Upper lobe of right lung (tissue), 1 donor: ENCODE measurements around the gene ITGB8. TPM values are rescaled to one million over a fixed set of nuclear protein-coding genes. Genes with fewer than 3 reads are reported as not detected.

Experiments
- ATAC-seq: fragments of 200-7000 bp; cut with Tn5 transposase; one replicate; pipeline ENCODE4 v1.9.1; 2020; ENCODE audit warnings: mild to moderate bottlenecking, moderate library complexity
- DNase-seq: peaks from one replicate; pipeline ENCODE4 v3.0.0-alpha.2; 2020
- H3K27ac ChIP-seq: fragments of 200-600 bp; one replicate; pipeline ENCODE4 v1.8.0; 2022
- H3K27me3 ChIP-seq: fragments of 200-600 bp; one replicate; pipeline ENCODE4 v1.8.0; 2022; ENCODE audit warnings: mild to moderate bottlenecking
- H3K36me3 ChIP-seq: fragments of 200-600 bp; one replicate; pipeline ENCODE4 v1.8.0; 2022
- H3K4me1 ChIP-seq: fragments of 200-600 bp; one replicate; pipeline ENCODE4 v1.8.0; 2022
- H3K4me3 ChIP-seq: fragments of 200-600 bp; one replicate; pipeline ENCODE4 v1.8.0; 2022; ENCODE audit warnings: mild to moderate bottlenecking
- H3K9me3 ChIP-seq: fragments of 200-600 bp; one replicate; pipeline ENCODE4 v1.8.0; 2022
- intact Hi-C: fragments of 100-400 bp; cut with DNase I; formaldehyde crosslinking; loops from one replicate; pipeline ENCODE4 v1.11.0; 2022
- total RNA-seq: library from RNA; stranded (reverse); fragmentation: NEBNext Ultra II Directional; extraction: Animal tissue kit (Norgen Biotek cat#: 25700); gene quantifications from one replicate; pipeline ENCODE4 v1.2.1, GENCODE V29; 2021
- TF ChIP-seq, protein P1 (sequence below): fragments of 200-600 bp; IDR thresholded peaks from one replicate; pipeline ENCODE4 v1.8.0; 2022; ENCODE audit warnings: antibody characterized with exemption
- donor health status: DM: no; HTN: yes; CAD: no; lungs with severe emphysema.

The ITGB8 gene
- total RNA-seq, 1 donor from 2014 or later: 4.6 TPM

DNA sequence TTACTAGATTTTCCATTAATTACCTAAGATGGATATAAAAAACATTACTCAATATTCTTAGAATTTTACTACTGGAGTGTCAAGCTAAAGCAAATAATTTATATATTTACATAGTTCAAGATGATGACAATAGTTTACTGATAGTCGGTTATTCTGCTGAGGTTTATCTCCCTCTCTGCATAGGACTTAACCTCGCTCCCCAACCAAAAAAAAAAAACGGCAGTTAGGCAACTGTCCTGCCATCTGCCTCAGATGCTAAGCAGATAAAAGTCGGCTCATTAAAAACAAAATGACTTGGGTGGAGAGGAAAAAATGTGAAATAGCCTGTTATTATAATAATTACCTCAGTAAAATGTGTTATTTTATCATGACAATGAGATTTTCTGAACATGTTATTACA is 14.0 kb upstream of the ITGB8 start:
- intact Hi-C loops: no loop called here
- H3K27ac ChIP-seq: no peak overlapping the region
- H3K9me3 ChIP-seq: no peaks in the 10 kb centered on the region
- H3K36me3 ChIP-seq: no peaks in the 10 kb centered on the region
- no peaks in the 10 kb centered on the region for H3K27me3 ChIP-seq
- no peak overlapping the region for H3K4me3 ChIP-seq
- H3K4me1 ChIP-seq: no peaks in the 10 kb centered on the region
- DNase-seq (no peak), ATAC-seq (no peak)
- TF ChIP-seq, protein P1, sequence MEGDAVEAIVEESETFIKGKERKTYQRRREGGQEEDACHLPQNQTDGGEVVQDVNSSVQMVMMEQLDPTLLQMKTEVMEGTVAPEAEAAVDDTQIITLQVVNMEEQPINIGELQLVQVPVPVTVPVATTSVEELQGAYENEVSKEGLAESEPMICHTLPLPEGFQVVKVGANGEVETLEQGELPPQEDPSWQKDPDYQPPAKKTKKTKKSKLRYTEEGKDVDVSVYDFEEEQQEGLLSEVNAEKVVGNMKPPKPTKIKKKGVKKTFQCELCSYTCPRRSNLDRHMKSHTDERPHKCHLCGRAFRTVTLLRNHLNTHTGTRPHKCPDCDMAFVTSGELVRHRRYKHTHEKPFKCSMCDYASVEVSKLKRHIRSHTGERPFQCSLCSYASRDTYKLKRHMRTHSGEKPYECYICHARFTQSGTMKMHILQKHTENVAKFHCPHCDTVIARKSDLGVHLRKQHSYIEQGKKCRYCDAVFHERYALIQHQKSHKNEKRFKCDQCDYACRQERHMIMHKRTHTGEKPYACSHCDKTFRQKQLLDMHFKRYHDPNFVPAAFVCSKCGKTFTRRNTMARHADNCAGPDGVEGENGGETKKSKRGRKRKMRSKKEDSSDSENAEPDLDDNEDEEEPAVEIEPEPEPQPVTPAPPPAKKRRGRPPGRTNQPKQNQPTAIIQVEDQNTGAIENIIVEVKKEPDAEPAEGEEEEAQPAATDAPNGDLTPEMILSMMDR: no peak

- ATAC-seq (no peak), DNase-seq (no peak)
- Histone ChIP-seq H3K27me3 (no peaks in the 10 kb centered on the region), H3K36me3 (no peaks in the 10 kb centered on the region), H3K4me3 (no peak overlapping the region), H3K9me3 (no peaks in the 10 kb centered on the region), H3K4me1 (no peaks in the 10 kb centered on the region), H3K27ac (no peak overlapping the region)
- intact Hi-C loops: no loop called here
- TF ChIP-seq, protein P1: no peak
These were observed 13.3 kb upstream of the ITGB8 start for GRCh38 chr7:20317413-20317812.

- no peaks in the 10 kb centered on the region for H3K4me1 ChIP-seq
- intact Hi-C loops: no loop called here
- H3K9me3 ChIP-seq: no peaks in the 10 kb centered on the region
- DNase-seq (no peak), ATAC-seq (no peak)
- no peak overlapping the region for H3K27ac ChIP-seq
- H3K4me3 ChIP-seq: no peak overlapping the region
- no peaks in the 10 kb centered on the region for H3K36me3 ChIP-seq
- TF ChIP-seq, protein P1: no peak
- H3K27me3 ChIP-seq: no peaks in the 10 kb centered on the region
These were observed 11.8 kb upstream of the ITGB8 start for GRCh38 chr7:20318933-20319332.

GRCh38 chr7:20320322-20320721 is 10.4 kb upstream of the ITGB8 start:
- no peak overlapping the region for H3K4me3 ChIP-seq
- no peaks in the 10 kb centered on the region for H3K36me3 ChIP-seq
- no peaks in the 10 kb centered on the region for H3K27me3 ChIP-seq
- ATAC-seq: no peak
- no peaks in the 10 kb centered on the region for H3K4me1 ChIP-seq
- no peak for DNase-seq
- no peaks in the 10 kb centered on the region for H3K9me3 ChIP-seq
- H3K27ac ChIP-seq: no peak overlapping the region
- TF ChIP-seq, protein P1: no peak
- intact Hi-C loops: no loop called here

DNA sequence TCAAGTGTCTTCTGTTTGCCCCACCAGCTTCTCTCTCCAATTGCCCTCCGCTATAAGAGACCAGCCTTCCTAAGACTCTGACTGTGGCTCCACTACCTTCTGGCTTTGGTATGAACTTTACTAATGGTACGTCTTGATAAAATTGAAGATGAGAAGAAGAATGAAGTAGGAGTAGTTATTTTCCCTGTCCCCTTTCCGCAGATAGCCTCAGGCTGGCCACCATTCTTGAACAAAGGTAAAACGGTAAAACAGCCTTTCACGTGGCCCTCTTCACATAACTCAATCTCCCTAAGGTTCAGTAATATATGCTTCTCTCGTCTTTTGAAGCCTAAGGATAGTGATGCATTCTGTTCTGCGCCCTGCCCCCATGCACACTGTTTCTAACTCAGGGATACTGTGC is 9.9 kb upstream of the ITGB8 start:
- Histone ChIP-seq H3K9me3 (no peaks in the 10 kb centered on the region), H3K4me1 (no peaks in the 10 kb centered on the region), H3K27me3 (no peaks in the 10 kb centered on the region), H3K36me3 (no peaks in the 10 kb centered on the region), H3K27ac (no peak overlapping the region), H3K4me3 (no peak overlapping the region)
- intact Hi-C loops: no loop called here
- ATAC-seq: no peak
- no peak for DNase-seq
- TF ChIP-seq, protein P1: no peak

DNA sequence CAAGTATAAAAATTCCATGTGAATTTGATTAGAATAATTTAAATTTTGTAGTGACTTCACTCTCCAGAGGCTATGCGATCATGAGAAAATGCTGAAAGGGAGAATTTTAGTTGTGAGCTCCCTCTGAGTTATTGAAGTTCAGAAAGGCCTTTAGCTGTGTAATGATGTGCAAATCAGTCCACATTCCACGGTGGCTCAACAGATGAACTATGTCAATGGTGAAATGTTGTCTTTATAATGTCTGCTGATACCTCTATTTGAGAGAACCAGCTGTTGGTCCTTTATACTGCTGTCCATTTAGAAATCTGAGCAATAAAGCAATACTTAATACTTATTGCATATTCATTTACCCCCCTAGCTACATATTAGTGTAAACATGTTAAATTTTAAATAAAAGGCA is 7.1 kb upstream of the ITGB8 start:
- H3K27ac ChIP-seq: no peak overlapping the region
- H3K4me1 ChIP-seq: no peaks in the 10 kb centered on the region
- H3K4me3 ChIP-seq: no peak overlapping the region
- no peaks in the 10 kb centered on the region for H3K27me3 ChIP-seq
- no peak for ATAC-seq
- no peak for DNase-seq
- H3K36me3 ChIP-seq: no peaks in the 10 kb centered on the region
- intact Hi-C loops: no loop called here
- no peaks in the 10 kb centered on the region for H3K9me3 ChIP-seq
- TF ChIP-seq, protein P1: no peak
